Measurements from ENCODE around the gene SSC5D.
A peak's percentile ranks its signal among the peaks of the same experiment; 100 is the strongest.

The SSC5D gene

GRCh38 chr19:55539090-55539984, 51.1 kb downstream of the SSC5D start:
- DNase-seq = no peak

GRCh38 chr19:55540619-55541018, 52.4 kb downstream of the SSC5D start:
- DNase-seq = no peak

GRCh38 chr19:55541091-55541490, 52.9 kb downstream of the SSC5D start:
- DNase-seq = no peak

GRCh38 chr19:55542292-55542855, 54.1 kb downstream of the SSC5D start:
- no peak for DNase-seq

- no peak for DNase-seq
Measured at GRCh38 chr19:55543567-55543966, 55.3 kb downstream of the SSC5D start.

- no peak for DNase-seq
Measured at GRCh38 chr19:55544014-55544413, 55.8 kb downstream of the SSC5D start.

GRCh38 chr19:55544776-55545439, 56.7 kb downstream of the SSC5D start:
- DNase-seq = no peak

GRCh38 chr19:55545443-55545842, 57.2 kb downstream of the SSC5D start, which contains the start of gene SBK3:
Gene SBK3 (minus strand): TSS chr19:55545543. CDS start chr19:55545543, 0 bp downstream.
- DNase-seq = no peak

GRCh38 chr19:55546011-55546410, 57.8 kb downstream of the SSC5D start:
- no peak for DNase-seq

GRCh38 chr19:55546822-55547614, 58.8 kb downstream of the SSC5D start:
- no peak for DNase-seq

- peak; percentile 45 for DNase-seq
Measured at GRCh38 chr19:55549500-55550320, 61.5 kb downstream of the SSC5D start.

- DNase-seq = no peak
Measured at GRCh38 chr19:55550321-55550650, 62.0 kb downstream of the SSC5D start.

GRCh38 chr19:55552206-55552605, 64.0 kb downstream of the SSC5D start:
- DNase-seq = peak; percentile 18

- DNase-seq = no peak
Measured at GRCh38 chr19:55552620-55553019, 64.4 kb downstream of the SSC5D start.

GRCh38 chr19:55553217-55554182, 65.3 kb downstream of the SSC5D start:
- no peak for DNase-seq

- DNase-seq = no peak
Measured at GRCh38 chr19:55554302-55554701, 66.1 kb downstream of the SSC5D start.

GRCh38 chr19:55554741-55555152, 66.5 kb downstream of the SSC5D start:
- no peak for DNase-seq

GRCh38 chr19:55559684-55560083, 71.4 kb downstream of the SSC5D start:
- no peak for DNase-seq

GRCh38 chr19:55563261-55563690, 75.0 kb downstream of the SSC5D start:
- DNase-seq = no peak

- DNase-seq = no peak
Measured at GRCh38 chr19:55566823-55567222, 78.6 kb downstream of the SSC5D start.
